Measurements from ENCODE around the gene SLC36A2.

SLC36A2 gene

DNA sequence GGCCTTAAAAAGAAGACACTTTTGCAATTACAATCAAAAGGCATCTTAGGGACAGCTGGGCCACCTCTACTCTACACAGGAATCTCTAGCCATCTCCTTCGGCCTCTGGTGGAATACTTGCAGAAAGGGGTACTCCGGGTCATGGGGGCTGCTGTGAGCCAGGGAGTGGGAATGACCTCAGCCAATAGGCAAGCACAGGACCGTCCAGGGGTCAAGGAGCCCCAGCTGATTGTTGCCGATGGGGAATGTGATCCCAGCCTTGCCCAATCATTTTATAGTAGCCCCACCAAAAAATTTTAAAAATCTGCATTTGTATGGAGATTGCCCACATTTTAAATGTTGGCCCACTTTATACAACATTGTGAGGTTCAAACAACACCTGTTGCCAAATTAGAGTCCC is 26.9 kb downstream of the SLC36A2 start:
- no peaks in the 10 kb centered on the region for H3K4me1 ChIP-seq
- H3K4me3 ChIP-seq (ENCODE audit: low read depth, low read length): no peak overlapping the region
- no peaks in the 10 kb centered on the region for H3K9me3 ChIP-seq (ENCODE audit: control insufficient read depth, low read length)
- no peak overlapping the region for H3K9ac ChIP-seq
- no peaks in the 10 kb centered on the region for H3K27me3 ChIP-seq (ENCODE audit: control insufficient read depth, insufficient read depth, low read length)
- no peak overlapping the region for H2AFZ ChIP-seq
- no peaks in the 10 kb centered on the region for H3K79me2 ChIP-seq
- TF ChIP-seq, protein P1, sequence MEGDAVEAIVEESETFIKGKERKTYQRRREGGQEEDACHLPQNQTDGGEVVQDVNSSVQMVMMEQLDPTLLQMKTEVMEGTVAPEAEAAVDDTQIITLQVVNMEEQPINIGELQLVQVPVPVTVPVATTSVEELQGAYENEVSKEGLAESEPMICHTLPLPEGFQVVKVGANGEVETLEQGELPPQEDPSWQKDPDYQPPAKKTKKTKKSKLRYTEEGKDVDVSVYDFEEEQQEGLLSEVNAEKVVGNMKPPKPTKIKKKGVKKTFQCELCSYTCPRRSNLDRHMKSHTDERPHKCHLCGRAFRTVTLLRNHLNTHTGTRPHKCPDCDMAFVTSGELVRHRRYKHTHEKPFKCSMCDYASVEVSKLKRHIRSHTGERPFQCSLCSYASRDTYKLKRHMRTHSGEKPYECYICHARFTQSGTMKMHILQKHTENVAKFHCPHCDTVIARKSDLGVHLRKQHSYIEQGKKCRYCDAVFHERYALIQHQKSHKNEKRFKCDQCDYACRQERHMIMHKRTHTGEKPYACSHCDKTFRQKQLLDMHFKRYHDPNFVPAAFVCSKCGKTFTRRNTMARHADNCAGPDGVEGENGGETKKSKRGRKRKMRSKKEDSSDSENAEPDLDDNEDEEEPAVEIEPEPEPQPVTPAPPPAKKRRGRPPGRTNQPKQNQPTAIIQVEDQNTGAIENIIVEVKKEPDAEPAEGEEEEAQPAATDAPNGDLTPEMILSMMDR (IDR thresholded peaks at IDR 0.05): no peak
- no peaks in the 10 kb centered on the region for H3K36me3 ChIP-seq (ENCODE audit: control insufficient read depth, insufficient read depth, low read length)
- H3K27ac ChIP-seq: no peak overlapping the region
- no peak overlapping the region for H3K4me2 ChIP-seq (ENCODE audit: low read length)

DNA sequence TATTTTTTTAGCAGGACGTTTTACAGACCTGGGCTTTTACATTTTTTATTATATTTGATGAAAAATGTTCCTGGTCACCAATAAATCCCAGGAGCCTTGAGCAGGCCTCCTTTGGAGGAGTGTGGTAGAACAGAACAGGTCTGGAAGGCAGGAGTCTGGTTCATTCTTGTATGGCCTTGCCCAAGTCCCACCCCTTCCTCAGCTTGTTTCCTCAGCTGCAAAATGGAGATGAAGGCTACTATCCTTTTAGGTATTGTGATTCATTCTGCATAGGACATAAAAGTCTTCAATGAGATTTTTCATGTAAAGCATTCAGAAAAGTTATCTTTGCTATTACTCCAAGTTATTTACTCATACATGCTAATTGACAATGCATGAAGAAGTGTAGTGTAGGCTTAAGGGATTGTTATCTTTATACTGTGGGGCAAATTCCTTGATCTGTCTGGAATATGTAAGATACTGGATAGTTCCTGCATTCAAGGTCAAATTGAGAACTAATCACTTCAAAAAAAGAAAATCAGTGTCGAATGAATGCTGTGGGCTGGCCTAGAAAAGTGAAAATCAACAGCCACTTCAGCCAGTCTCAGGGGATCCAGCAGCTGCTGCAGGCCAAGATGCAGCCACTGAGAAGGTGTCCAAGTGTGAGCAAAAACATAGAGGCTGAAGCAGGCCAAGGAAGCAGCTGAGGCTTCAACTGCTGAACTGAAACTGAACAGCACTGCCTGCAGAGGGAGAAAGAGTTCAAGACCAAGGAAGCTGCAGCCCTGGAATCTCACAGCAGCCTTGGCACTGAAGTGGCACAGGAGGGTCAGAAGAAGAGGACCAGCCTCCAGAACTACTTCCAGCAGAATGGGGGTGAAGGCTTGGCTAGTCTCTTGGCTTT is 28.3 kb downstream of the SLC36A2 start:
- H3K27ac ChIP-seq: peak overlapping the region; percentile 17
- TF ChIP-seq, protein P1 (IDR thresholded peaks at IDR 0.05): peak; percentile 31
- H2AFZ ChIP-seq: peak overlapping the region; percentile 55
- no peaks in the 10 kb centered on the region for H3K4me1 ChIP-seq
- H3K36me3 ChIP-seq (ENCODE audit: control insufficient read depth, insufficient read depth, low read length): no peaks in the 10 kb centered on the region
- H3K27me3 ChIP-seq (ENCODE audit: control insufficient read depth, insufficient read depth, low read length): no peaks in the 10 kb centered on the region
- no peaks in the 10 kb centered on the region for H3K9me3 ChIP-seq (ENCODE audit: control insufficient read depth, low read length)
- no peaks in the 10 kb centered on the region for H3K79me2 ChIP-seq
- H3K4me3 ChIP-seq (ENCODE audit: low read depth, low read length): no peak overlapping the region
- H3K4me2 ChIP-seq (ENCODE audit: low read length): no peak overlapping the region
- no peak overlapping the region for H3K9ac ChIP-seq

DNA sequence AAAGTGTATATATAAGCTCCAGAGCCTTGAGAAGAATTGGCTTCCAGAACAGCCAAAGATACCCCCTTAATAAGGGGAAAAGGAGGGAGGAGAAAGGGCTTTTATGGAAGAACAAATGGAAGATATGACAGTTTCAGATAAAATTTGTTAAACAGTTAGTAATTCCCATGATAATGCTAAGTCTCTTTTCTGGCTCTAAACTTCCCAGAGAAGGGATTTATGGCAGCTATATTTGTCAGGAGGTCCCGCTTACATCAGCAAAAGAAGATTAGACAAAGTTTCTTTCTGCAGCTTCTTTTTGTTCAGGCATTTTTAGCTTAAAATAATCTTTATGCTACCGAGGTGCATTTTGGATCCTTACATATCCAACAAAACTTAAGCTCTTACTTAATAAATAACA is 29.5 kb downstream of the SLC36A2 start:
- Histone ChIP-seq H3K36me3 (ENCODE audit: control insufficient read depth, insufficient read depth, low read length) (no peaks in the 10 kb centered on the region), H3K4me2 (ENCODE audit: low read length) (no peak overlapping the region), H3K4me3 (ENCODE audit: low read depth, low read length) (no peak overlapping the region), H3K4me1 (no peaks in the 10 kb centered on the region), H3K27me3 (ENCODE audit: control insufficient read depth, insufficient read depth, low read length) (no peaks in the 10 kb centered on the region), H3K9me3 (ENCODE audit: control insufficient read depth, low read length) (no peaks in the 10 kb centered on the region), H2AFZ (no peak overlapping the region), H3K9ac (no peak overlapping the region), H3K79me2 (no peaks in the 10 kb centered on the region), H3K27ac (no peak overlapping the region)
- TF ChIP-seq, protein P1 (IDR thresholded peaks at IDR 0.05): no peak

DNA sequence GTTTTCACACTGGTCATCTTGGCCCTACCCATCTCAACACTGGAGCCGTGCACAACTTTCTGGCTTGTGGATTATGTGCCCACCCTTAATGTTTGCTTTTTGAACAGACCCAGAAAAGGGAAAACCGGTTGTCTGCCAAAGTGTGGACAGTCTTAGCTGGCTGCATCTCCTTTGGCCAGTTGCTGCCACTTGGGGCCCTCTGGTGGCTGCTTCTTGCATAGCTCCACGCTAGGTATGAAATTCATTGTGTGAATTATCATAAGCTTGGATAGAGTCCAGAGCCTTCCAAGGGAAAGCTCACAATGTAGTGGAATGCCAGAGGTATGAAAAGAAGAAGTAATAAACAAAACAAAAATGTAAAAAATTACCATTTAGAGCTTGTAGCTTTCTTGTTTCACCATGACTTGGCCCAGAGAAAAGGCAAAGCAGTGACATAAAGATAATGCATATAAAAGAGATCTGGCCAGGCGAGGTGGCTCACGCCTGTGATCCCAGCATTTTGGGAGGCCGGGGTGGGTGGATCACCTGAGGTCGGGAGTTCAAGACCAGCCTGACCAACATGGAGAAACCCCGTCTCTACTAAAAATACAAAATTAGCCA is 31.3 kb downstream of the SLC36A2 start:
- no peak overlapping the region for H3K9ac ChIP-seq
- H3K4me2 ChIP-seq (ENCODE audit: low read length): no peak overlapping the region
- no peaks in the 10 kb centered on the region for H3K27me3 ChIP-seq (ENCODE audit: control insufficient read depth, insufficient read depth, low read length)
- H3K9me3 ChIP-seq (ENCODE audit: control insufficient read depth, low read length): no peaks in the 10 kb centered on the region
- H3K79me2 ChIP-seq: no peaks in the 10 kb centered on the region
- no peak overlapping the region for H3K4me3 ChIP-seq (ENCODE audit: low read depth, low read length)
- no peaks in the 10 kb centered on the region for H3K36me3 ChIP-seq (ENCODE audit: control insufficient read depth, insufficient read depth, low read length)
- TF ChIP-seq, protein P1 (IDR thresholded peaks at IDR 0.05): peak; percentile 94
- no peak overlapping the region for H2AFZ ChIP-seq
- H3K27ac ChIP-seq: no peak overlapping the region
- H3K4me1 ChIP-seq: no peaks in the 10 kb centered on the region

Measured in parathyroid adenoma (tissue), 2 donors.